ENCODE data around the gene ERI3. TPM values are rescaled to one million over a fixed set of nuclear protein-coding genes. Genes with fewer than 3 reads are reported as not detected.

The ERI3 gene
- total RNA-seq, 1 donor from 2014 or later, result 70.7 TPM

DNA sequence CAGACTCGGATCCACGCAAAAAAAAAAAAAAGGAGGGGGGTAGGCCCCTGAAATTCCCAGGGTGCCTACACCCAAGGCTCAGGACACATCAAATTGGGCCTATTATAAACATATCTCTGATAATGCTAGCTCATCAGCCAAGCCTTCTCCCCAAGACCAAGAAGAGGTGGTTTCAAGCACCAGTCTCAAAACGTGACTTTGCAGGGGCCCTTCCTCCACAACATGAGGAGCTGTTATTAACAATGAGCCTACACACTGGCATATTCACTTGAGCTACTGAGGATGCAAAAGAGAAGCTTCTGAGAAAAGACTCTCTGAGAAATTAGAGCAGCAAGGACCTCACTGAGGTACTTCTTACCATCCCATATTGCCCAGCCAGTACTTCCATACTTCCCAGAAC lies 32.7 kb downstream of the ERI3 start:
- Mint-ChIP-seq H3K4me1 (peaks cover 31% of the 10 kb centered on the region), H3K27ac (no peak overlapping the region), H3K9me3 (no peaks in the 10 kb centered on the region), H3K4me3 (no peak overlapping the region), H3K36me3 (peaks cover 36% of the 10 kb centered on the region), H3K27me3 (ENCODE audit: low read depth) (no peaks in the 10 kb centered on the region)
- no peak for DNase-seq (ENCODE audit: low spot score in 2 of 2, unreplicated experiment in 2 of 2)
- TF ChIP-seq, protein P1, sequence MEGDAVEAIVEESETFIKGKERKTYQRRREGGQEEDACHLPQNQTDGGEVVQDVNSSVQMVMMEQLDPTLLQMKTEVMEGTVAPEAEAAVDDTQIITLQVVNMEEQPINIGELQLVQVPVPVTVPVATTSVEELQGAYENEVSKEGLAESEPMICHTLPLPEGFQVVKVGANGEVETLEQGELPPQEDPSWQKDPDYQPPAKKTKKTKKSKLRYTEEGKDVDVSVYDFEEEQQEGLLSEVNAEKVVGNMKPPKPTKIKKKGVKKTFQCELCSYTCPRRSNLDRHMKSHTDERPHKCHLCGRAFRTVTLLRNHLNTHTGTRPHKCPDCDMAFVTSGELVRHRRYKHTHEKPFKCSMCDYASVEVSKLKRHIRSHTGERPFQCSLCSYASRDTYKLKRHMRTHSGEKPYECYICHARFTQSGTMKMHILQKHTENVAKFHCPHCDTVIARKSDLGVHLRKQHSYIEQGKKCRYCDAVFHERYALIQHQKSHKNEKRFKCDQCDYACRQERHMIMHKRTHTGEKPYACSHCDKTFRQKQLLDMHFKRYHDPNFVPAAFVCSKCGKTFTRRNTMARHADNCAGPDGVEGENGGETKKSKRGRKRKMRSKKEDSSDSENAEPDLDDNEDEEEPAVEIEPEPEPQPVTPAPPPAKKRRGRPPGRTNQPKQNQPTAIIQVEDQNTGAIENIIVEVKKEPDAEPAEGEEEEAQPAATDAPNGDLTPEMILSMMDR (IDR thresholded peaks at IDR 0.05; ENCODE audit: unreplicated experiment), result no peak

DNA sequence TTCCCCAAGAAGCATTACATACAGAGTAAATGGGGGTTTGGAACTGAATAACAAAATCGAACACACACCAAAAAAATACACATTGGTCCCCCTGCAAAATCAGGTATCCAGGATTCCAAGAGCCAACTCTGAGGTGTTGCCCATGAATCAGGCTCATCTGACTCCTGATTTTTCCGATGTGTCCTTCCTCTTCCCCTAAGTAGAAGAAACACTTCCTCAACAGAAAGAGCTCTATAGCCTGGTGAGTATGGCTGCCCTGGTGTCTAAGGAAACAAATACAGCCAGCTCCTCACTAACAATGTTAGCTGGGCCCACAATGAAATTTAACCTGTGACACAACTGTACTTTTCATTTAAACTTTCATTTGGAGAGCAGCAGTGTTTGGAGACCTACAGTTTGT lies 33.6 kb downstream of the ERI3 start:
- H3K27me3 Mint-ChIP-seq (ENCODE audit: low read depth), result no peaks in the 10 kb centered on the region
- no peak overlapping the region for H3K27ac Mint-ChIP-seq
- H3K9me3 Mint-ChIP-seq, result no peaks in the 10 kb centered on the region
- DNase-seq (ENCODE audit: low spot score in 2 of 2, unreplicated experiment in 2 of 2), result no peak
- peaks cover 36% of the 10 kb centered on the region for H3K36me3 Mint-ChIP-seq
- TF ChIP-seq, protein P1 (IDR thresholded peaks at IDR 0.05; ENCODE audit: unreplicated experiment), result no peak
- no peak overlapping the region for H3K4me3 Mint-ChIP-seq
- peaks cover 23% of the 10 kb centered on the region for H3K4me1 Mint-ChIP-seq

DNA sequence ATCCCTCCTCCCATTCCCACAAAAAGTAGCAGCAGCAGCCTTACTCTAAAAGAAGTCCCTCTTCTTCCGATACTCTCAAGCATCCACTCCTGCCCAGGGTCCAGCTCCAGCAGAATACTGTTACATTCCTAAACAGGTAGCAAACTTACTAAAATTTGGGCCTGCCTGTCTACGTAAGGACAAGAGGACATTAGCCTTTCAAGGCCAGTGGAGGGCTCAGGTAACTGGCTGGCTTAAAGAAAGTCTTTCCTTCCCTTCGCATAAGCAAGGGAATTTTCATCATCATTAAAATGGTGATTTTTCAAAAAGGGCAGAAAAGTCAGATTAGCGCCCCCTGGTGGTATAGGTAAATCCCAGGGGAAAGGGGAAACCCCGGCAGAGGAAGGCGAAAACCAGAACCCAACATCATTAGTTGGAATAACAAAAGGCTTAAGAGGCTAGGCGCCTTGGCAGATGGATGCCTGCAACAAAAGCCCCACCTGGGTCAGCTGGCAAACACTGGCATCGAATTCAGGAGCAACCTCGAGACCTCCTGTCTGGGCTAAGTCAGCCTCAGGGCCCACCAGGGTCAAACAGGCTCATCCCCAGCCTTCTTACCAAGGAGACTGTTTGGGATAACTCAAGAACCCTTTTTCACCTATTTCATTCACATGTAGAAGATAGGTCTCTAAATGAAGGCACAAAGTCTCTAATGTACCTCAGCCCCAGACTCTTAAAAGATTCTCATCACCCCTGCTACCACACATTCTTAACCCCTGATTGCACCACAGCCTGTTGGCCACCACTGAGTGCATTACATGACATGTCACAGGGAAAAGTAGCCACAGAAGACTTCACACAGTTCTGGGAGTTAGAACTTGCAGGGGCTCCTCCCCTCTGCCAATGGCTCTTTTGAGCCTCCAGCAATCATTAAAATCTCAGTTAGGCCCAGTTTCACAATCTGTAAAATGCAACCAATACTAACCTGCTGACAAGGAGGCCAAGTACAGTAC lies 36.7 kb downstream of the ERI3 start:
- Mint-ChIP-seq H3K4me3 (no peak overlapping the region), H3K36me3 (peaks cover 28% of the 10 kb centered on the region), H3K4me1 (peaks cover 2% of the 10 kb centered on the region), H3K27ac (no peak overlapping the region), H3K27me3 (ENCODE audit: low read depth) (no peaks in the 10 kb centered on the region), H3K9me3 (no peaks in the 10 kb centered on the region)
- DNase-seq (ENCODE audit: low spot score in 2 of 2, unreplicated experiment in 2 of 2), result peak in 1 of 2 experiments; percentile 53
- TF ChIP-seq, protein P1 (IDR thresholded peaks at IDR 0.05; ENCODE audit: unreplicated experiment), result peak; percentile 95

DNA sequence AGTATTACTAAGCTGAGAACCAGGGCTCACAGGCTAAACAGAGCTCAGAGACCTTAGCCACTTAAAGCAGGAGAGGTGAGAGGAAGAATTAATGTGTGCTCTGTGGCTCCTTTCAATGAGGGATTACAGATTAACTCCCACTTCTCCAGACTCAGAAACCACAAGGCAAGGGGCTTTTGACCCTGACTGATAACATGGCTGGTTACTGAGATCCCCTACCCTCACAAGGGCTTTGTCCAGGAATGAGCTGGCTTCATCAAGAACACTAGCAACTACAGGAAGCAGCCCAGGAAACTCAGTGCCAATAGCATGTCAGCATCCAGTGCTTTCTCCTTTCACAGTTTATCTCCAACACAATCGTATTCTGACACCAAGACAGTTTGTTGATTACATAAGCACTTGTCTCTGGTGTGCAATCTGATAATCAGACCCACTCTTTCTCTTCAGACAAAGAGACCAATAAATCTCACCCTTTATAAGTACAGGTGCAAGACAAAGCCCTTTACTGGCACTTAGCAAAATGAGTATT lies 38.8 kb downstream of the ERI3 start:
- Mint-ChIP-seq H3K4me3 (no peak overlapping the region), H3K36me3 (peaks cover 29% of the 10 kb centered on the region), H3K27ac (no peak overlapping the region), H3K27me3 (ENCODE audit: low read depth) (no peaks in the 10 kb centered on the region), H3K9me3 (no peaks in the 10 kb centered on the region), H3K4me1 (no peaks in the 10 kb centered on the region)
- no peak for DNase-seq (ENCODE audit: low spot score in 2 of 2, unreplicated experiment in 2 of 2)
- TF ChIP-seq, protein P1 (IDR thresholded peaks at IDR 0.05; ENCODE audit: unreplicated experiment), result no peak

DNA sequence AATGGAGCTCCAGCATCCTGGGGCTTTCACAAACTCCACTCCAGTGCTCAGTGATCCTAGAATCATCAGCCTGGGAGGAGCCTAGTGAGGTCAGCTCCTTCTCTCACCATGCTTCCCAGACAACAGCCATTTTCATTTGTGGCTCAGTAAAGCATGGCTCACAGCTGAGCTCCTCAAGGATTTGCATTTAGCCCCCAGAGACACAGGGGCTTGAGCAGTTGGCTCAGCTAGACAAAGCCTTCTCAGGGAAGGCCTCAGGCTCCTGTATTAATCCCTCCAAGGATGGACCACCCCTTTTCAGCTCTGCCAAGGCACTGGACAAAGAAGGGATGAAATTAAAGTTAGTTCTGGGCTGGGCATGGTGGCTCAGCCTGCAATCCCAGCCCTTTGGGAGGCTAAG lies 39.5 kb downstream of the ERI3 start:
- Mint-ChIP-seq H3K4me1 (no peaks in the 10 kb centered on the region), H3K27me3 (ENCODE audit: low read depth) (no peaks in the 10 kb centered on the region), H3K9me3 (no peaks in the 10 kb centered on the region), H3K4me3 (no peak overlapping the region), H3K36me3 (peaks cover 33% of the 10 kb centered on the region), H3K27ac (no peak overlapping the region)
- no peak for DNase-seq (ENCODE audit: low spot score in 2 of 2, unreplicated experiment in 2 of 2)
- TF ChIP-seq, protein P1 (IDR thresholded peaks at IDR 0.05; ENCODE audit: unreplicated experiment), result no peak

All from mesothelial cell of epicardium (in vitro differentiated cells).